Breast epithelium (tissue), 4 donors: ENCODE measurements around the gene RBM19. TPM values are rescaled to one million over a fixed set of nuclear protein-coding genes. Genes with fewer than 3 reads are reported as not detected.

Source experiments
- DNase-seq, 2 donors: peaks; one replicate each; pipeline ENCODE4 v3.0.0-alpha.2; 2019; ENCODE audit warnings: low spot score in 2 of 2
- H3K27ac ChIP-seq, 2 donors: fragments of 200-600 bp; sonication (generic) in 1 of 2; one replicate each; pipeline ENCODE4 v1.5.1; 2016 to 2019; ENCODE audit warnings: mild to moderate bottlenecking in 1 of 2
- H3K27me3 ChIP-seq, 2 donors: fragments of 200-600 bp; sonication (generic) in 1 of 2; one replicate each; pipeline versions ENCODE4 v1.5.1 to v1.6.0; 2017 to 2019; ENCODE audit warnings: control low read depth in 1 of 2, mild to moderate bottlenecking in 1 of 2
- H3K36me3 ChIP-seq: fragments of 200-600 bp; one replicate; pipeline ENCODE4 v1.5.1; 2019
- H3K4me1 ChIP-seq, 2 donors: fragments of 200-600 bp; sonication (generic); one replicate each; pipeline ENCODE4 v1.5.1; 2016 to 2019; ENCODE audit warnings: control low read depth in 1 of 2
- H3K4me3 ChIP-seq, 3 donors: fragments of 200-600 bp; sonication (generic); 1 replicate in 2 of 3; 2 replicates in 1 of 3; pipeline ENCODE4 v1.5.1; 2016 to 2019; ENCODE audit warnings: mild to moderate bottlenecking in 3 of 3, moderate library complexity in 2 of 3
- H3K9me3 ChIP-seq, 2 donors: fragments of 200-600 bp; sonication (generic) in 1 of 2; one replicate each; pipeline ENCODE4 v1.5.1; 2016 to 2019; ENCODE audit warnings: control low read depth in 1 of 2
- CTCF ChIP-seq, 3 donors: fragments of 450-650 bp; IDR thresholded peaks; one replicate each; pipeline ENCODE4 v1.5.1; 2016 to 2017; ENCODE audit warnings: antibody characterized with exemption in 3 of 3, mild to moderate bottlenecking in 3 of 3, moderate library complexity in 3 of 3
- POLR2A ChIP-seq: fragments of 450-650 bp; IDR thresholded peaks from one replicate; pipeline ENCODE4 v1.6.1; 2016; ENCODE audit warnings: antibody characterized with exemption, mild to moderate bottlenecking, moderate library complexity
- POLR2AphosphoS5 ChIP-seq, 3 donors: sonication (generic); formaldehyde crosslinking; IDR thresholded peaks; one replicate each; pipeline ENCODE4 v1.6.1; 2017; ENCODE audit warnings: antibody characterized with exemption in 3 of 3
- intact Hi-C: fragments of 100-400 bp; cut with DNase I; formaldehyde crosslinking; loops from one replicate; pipeline ENCODE4 v1.15.1; 2023; ENCODE audit warnings: low total_unique reads
- total RNA-seq, 3 donors: library from RNA; depleted of rRNA; stranded (reverse); fragments of >200 nt; gene quantifications; one replicate each; pipeline ENCODE4 v1.1.0, GENCODE V29; 2016

Gene RBM19
- total RNA-seq, 3 donors from 2014 or later, result 28.8 to 43.3 (median 42.6) TPM

GRCh38 chr12:113884392-113884791, 81.7 kb downstream of the RBM19 start:
- TF ChIP-seq CTCF (IDR thresholded peaks at IDR 0.05) (no peak), POLR2AphosphoS5 (IDR thresholded peaks at IDR 0.05) (no peak), POLR2A (no peak)
- Histone ChIP-seq H3K4me1 (peaks cover 0 to 2% of the 10 kb centered on the region in 2 donors), H3K36me3 (no peaks in the 10 kb centered on the region), H3K27ac (no peak overlapping the region), H3K27me3 (no peaks in the 10 kb centered on the region), H3K9me3 (no peaks in the 10 kb centered on the region), H3K4me3 (no peak overlapping the region)
- intact Hi-C loops, result loop anchor here (10.0 kb wide), 1 partner anchor 1910 kb away; no protein-coding TSS in a partner anchor
- no peak for DNase-seq

DNA sequence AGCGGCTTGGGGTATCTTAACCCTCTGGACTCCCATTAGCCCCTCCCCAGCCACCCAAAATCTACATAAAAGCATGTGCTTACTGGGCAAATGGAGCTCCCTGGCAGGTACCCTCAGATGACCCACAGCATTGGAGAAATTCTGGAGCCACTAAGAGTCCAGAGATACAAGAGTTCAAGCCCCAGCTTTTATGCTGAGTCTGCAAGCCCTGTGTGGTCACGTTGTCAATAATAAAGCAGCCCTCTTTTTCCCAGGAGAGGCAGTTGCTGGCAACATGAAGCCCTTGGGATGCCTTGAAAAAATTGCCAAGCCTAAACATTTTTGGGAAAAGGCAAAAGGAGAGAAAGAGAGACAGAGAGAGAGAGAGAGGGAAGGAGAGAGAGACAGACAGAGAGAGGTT, 83.4 kb downstream of the RBM19 start:
- Histone ChIP-seq H3K27ac (no peak overlapping the region), H3K4me3 (no peak overlapping the region), H3K4me1 (no peaks in the 10 kb centered on the region), H3K36me3 (no peaks in the 10 kb centered on the region), H3K27me3 (no peaks in the 10 kb centered on the region), H3K9me3 (no peaks in the 10 kb centered on the region)
- no peak for DNase-seq
- intact Hi-C loops, result loop anchor here (10.0 kb wide), 1 partner anchor 1908 kb away; no protein-coding TSS in a partner anchor
- TF ChIP-seq POLR2A, result no peak
- TF ChIP-seq CTCF (IDR thresholded peaks at IDR 0.05), result no peak
- no peak for TF ChIP-seq POLR2AphosphoS5 (IDR thresholded peaks at IDR 0.05)

DNA sequence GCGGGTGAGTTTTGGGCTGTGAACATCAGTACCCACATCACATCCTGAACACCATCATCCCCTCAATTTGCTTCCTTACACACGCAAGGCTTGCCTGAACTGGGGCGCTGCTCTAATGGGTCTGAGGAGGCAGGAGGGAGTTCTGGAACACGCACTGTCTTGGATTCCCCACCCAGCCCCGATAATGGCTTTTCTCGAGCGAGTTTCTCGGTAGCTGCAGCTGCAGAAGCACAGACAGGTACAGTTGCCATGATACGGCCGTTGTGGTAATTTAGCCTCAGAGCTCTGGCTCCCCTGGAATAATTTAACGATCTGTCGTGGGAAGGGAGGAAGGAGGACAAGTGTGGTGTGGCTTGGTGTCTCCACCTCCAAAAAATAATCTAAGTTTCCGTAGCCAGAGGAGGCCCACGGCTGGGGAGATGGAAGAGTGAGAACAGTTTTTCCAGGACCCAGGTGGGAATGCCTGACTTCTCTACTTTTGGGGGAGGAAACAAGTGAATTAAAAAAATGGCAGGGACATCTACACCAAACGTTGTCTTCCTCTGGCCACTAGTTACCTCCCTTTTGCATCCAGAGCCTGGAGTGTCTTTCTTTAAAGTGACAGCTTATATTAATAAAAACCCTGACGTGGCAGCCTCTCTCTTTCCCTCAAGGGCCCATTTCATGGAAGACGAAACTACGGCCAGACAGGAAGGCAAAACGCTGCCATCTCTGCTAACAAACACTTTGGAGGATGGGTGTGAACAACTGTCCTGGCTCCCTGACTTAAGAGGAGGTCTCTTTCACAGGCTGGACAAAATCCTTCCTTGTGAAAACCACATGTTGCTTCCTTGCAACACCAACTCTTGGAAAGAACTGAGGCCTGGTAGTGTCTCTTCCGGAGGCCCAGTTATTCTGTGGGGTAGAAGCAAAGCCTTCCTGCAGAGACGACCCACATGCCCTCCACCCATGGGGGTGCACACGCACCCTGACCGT, 84.8 kb downstream of the RBM19 start:
- TF ChIP-seq POLR2AphosphoS5 (IDR thresholded peaks at IDR 0.05), result no peak
- no peak for TF ChIP-seq POLR2A
- no peak for TF ChIP-seq CTCF (IDR thresholded peaks at IDR 0.05)
- intact Hi-C loops, result loop anchor here (10.0 kb wide), 1 partner anchor 1906 kb away; no protein-coding TSS in a partner anchor
- H3K36me3 ChIP-seq, result no peaks in the 10 kb centered on the region
- no peaks in the 10 kb centered on the region for H3K27me3 ChIP-seq
- H3K4me1 ChIP-seq, result no peaks in the 10 kb centered on the region
- no peak overlapping the region for H3K4me3 ChIP-seq
- no peak for DNase-seq
- H3K27ac ChIP-seq, result no peak overlapping the region
- no peaks in the 10 kb centered on the region for H3K9me3 ChIP-seq

- Histone ChIP-seq H3K4me3 (no peak overlapping the region), H3K27me3 (no peaks in the 10 kb centered on the region), H3K4me1 (no peaks in the 10 kb centered on the region), H3K27ac (no peak overlapping the region), H3K9me3 (no peaks in the 10 kb centered on the region), H3K36me3 (no peaks in the 10 kb centered on the region)
- intact Hi-C loops, result loop anchor here (10.0 kb wide), 1 partner anchor 1906 kb away; no protein-coding TSS in a partner anchor
- DNase-seq, result no peak
- TF ChIP-seq POLR2A, result no peak
- TF ChIP-seq POLR2AphosphoS5 (IDR thresholded peaks at IDR 0.05), result no peak
Measured at GRCh38 chr12:113880326-113880725, 85.8 kb downstream of the RBM19 start.

DNA sequence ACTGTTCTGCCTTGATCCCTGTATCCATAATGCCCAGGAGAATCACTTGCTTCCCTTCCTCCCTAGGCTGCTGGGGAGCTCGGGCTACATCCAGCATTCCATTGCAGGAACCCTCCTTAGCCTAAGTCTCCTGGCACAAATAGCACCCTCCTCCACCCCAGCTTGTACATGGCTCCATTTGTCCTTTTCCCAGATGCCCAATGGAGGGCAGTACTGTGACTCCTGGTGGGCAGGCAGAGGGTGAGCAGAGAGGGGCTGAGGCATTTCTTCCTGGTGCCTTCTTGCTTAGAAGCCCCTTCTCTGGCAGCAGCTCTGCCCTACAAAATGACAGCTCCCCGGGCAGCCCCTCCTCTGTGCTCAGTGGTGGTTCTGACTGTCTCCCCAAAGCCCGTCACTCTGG, 86.5 kb downstream of the RBM19 start:
- Histone ChIP-seq H3K27me3 (no peaks in the 10 kb centered on the region), H3K4me3 (no peak overlapping the region), H3K27ac (no peak overlapping the region), H3K36me3 (peaks cover 4% of the 10 kb centered on the region), H3K9me3 (no peaks in the 10 kb centered on the region), H3K4me1 (no peaks in the 10 kb centered on the region)
- intact Hi-C loops, result loop anchor here (10.0 kb wide), 1 partner anchor 1905 kb away; no protein-coding TSS in a partner anchor
- DNase-seq, result no peak
- TF ChIP-seq CTCF (IDR thresholded peaks at IDR 0.05), result no peak
- TF ChIP-seq POLR2AphosphoS5 (IDR thresholded peaks at IDR 0.05), result no peak
- TF ChIP-seq POLR2A, result no peak
